GM19240 (cell line): Measurements from ENCODE around the gene DRGX.

Experiments
- DNase-seq: peaks from one replicate; pipeline ENCODE4 v3.0.0; 2011; ENCODE audit warnings: low spot score; ENCODE audit not compliant: insufficient read length

Gene DRGX

GRCh38 chr10:49363309-49364031, 32.4 kb downstream of the DRGX start:
- no peak for DNase-seq

DNA sequence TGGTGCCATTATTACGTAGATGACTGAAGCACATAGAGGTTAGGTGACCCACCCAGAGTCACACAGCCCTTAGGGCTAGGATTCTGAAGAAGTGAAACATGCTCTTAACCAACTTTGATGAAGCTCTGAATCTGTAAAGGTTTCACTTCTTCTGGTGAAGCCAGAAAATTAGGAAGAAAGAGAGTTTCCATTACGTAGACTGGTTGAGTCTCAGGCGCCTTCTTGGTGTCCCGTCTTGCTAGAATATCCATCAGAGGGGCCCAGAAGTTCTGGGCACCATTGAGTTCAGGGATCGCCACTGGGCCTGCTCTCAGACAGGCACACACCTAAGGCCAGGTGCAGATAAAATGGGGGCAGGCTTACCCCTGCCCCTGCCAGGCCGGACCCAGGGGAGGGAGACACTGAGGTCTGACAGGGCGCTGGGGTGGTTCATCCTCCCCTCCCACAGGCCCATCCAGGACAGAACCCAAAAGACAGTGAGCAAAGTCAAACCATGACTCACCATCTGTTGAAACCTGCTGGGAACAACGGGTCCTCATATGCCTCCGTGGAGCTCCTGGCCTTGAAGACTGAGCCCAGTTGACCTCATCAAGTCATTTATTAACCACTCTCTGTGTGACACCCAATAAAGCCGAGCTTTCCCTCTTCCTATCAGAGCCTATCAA, 33.2 kb downstream of the DRGX start:
- no peak for DNase-seq

- no peak for DNase-seq
These were observed 33.9 kb downstream of the DRGX start for GRCh38 chr10:49361735-49362568.

GRCh38 chr10:49361178-49361554, 34.7 kb downstream of the DRGX start:
- no peak for DNase-seq

- no peak for DNase-seq
These were observed 35.4 kb downstream of the DRGX start for GRCh38 chr10:49360271-49361177.

- no peak for DNase-seq
These were observed 36.3 kb downstream of the DRGX start for GRCh38 chr10:49359349-49360270.

GRCh38 chr10:49357910-49358309, 38.0 kb downstream of the DRGX start:
- DNase-seq, result no peak

- DNase-seq, result no peak
These were observed 38.9 kb downstream of the DRGX start for GRCh38 chr10:49356944-49357343.

- no peak for DNase-seq
These were observed 39.7 kb downstream of the DRGX start for GRCh38 chr10:49356181-49356580.

DNA sequence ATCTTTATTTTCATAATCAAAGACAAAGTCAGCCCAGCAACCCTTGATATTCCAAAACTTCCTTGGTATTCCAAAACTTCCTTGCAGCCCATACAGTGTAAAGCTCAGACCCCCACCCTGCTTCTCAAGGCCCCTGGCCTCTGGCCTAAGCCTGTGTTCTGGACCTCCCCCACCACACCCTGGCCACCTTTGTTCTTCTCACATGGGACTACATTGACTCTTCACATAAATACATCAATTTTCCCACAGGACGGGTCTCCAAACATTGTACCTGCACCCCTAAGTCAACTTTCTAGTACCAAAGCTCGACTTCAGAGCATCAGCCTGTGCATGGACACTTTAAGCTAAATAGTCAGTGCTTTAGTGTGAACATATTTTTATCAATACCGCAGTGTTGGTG, 40.7 kb downstream of the DRGX start:
- DNase-seq, result no peak

DNA sequence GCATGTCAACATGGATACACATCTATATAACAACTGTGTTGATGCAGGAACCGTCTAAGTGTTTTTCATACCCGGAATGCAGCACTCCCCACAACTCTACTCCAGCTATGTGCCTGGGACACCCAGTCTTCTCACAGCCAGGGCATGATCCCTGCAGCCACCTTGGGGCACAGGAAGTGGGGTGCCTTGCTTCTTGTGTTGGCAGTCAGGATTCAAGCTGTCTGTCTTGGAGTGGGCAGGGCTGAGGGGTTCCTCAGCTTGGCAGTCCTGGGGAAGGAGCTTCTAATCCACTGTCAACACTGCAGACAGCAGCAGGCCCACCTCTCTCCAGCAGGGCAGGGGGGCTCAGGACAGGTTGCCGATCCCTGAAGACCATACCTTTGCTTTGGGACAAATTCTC, 41.3 kb downstream of the DRGX start:
- no peak for DNase-seq

DNA sequence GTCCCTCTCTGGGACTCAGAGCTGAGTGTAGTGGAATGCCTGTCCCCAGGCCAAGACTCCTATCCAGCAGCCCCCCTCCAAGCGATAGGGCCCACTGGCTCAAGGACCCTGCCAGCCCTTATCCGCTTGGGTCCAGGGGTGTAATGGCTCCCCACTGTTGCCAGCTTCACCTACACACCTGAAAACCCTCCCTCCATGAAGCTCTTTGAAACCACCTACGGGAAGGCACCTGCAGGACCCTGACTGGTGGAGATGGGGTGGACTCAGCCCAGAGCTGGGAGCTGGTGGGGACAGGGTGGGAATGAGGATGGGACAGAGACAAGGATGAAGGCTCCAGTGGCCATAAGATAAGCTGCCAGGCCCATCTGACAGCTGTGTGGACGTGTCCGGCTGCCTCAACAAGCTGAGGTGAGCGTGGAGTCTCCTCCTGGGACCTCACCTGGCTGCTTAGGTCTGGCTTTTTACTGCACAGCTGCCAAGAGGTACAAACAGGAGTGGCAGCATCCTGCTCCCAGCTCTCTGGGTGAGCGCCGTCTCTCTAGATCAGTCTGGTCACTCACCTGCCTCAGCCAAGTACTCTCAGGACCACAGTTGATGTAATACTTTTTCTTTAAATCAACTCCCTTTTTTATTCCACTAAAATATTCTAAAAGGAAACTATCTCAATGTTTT, 41.9 kb downstream of the DRGX start:
- DNase-seq, result no peak

DNA sequence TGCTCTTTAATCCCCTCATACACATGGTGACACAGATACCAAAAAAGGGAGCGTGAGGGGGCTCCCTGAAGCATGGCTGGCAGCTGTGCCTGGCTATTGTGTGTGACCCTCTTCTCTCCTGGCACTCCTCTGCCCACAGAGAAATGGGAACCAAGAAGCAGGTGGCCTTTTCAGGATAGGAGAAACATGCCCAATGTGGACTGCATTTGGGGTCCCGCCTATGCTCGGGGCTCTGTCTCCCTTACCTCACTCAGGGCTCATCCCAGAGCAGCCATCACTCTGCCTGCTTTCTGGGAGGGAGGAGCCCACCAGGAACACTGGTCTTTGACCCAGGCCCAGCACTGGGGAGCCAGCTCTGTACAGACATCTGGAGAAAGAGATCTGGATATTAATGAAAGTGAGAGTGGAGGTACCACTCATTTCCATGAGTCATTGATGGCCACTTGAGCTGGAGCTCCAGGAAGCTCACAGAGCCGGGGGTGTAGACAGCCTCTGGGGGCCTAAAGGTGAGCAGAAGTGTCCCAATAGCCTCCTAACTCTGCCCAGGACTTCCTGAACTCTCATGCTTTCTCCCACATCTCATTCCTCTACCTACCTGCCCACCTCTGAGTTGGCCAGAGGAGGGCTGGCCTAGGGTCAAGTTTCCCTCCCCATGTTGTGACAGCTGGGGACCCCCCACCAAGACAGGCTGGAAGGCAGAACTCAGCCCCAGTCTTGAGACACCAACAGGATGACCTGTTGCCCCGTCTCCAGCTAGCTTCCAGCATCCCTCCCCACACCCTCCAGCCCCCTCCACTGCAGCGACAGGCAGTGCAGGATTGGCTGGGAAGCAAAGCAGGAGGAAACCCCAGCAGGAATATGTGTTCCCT, 42.6 kb downstream of the DRGX start:
- no peak for DNase-seq

DNA sequence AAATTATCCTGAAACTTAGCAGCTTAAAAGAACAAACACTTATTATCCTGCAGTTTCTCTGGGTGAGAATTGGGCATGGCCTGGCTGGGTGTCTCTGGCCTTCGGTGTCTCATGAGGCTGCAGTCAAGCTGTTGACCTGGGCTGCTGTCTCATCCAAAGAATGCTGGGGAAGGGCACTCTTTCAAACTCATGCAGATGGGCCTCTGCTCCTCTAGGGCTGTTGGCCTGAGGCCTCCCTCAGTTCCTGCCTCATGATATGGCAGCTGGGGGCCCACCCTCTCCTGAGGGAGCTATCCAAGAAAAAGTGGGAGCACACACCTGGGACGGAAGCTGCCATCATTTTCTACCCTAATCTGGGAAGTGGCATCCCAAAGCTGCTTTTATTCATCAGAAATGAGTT, 43.6 kb downstream of the DRGX start:
- no peak for DNase-seq

GRCh38 chr10:49351669-49352068, 44.2 kb downstream of the DRGX start:
- DNase-seq, result no peak

- DNase-seq, result no peak
These were observed 44.9 kb downstream of the DRGX start for GRCh38 chr10:49350846-49351532.

- DNase-seq, result no peak
These were observed 45.8 kb downstream of the DRGX start for GRCh38 chr10:49350138-49350537.

DNA sequence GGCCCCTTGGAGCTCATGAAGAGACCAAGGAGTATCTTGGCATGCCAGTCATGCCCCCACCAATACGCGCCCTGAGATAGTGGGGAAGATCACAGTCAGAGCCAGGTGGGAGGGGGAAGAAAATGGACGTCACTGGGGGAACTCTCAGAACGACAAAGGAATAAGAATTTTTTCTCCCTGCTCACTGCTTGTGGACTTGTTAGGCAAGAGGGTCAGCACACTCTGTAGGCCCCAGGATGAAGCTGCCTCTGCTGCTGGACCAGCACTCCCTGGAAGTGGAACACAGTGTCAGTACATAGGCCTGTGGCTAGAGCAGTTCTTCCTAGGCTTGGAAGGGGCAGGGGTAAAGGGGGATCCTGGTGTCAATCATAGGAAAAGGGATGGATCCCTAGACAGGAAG, 46.5 kb downstream of the DRGX start:
- no peak for DNase-seq
